HK-2 (cell line): ENCODE measurements around the gene MCTP1.

Experiments
- DNase-seq: peaks from one replicate; pipeline ENCODE4 v3.0.0-alpha.2; 2018; ENCODE audit not compliant: unreplicated experiment

Gene MCTP1

DNA sequence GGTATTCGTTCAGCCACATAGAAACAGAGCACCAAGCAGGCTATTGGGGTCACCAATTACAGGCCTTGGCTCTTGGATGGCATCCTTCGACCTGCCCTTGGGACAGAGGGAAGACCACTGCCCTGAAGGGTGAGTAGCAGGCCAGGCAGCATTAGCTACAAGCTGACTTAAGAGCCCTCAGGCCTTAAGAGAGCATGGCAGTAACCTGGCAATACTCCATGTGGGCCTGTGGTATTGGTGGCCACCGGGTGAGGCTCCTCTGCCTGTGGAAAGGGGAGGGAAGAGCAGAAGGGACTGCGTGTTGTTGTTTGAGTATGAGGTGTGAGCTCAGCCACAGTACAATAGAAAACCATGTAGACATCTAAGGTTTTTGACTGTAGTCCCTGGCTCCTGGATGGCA, 170.6 kb downstream of the MCTP1 start:
- DNase-seq: no peak

GRCh38 chr5:95113489-95113888, 171.4 kb downstream of the MCTP1 start:
- peak; percentile 10 for DNase-seq

- no peak for DNase-seq
Observed at GRCh38 chr5:95111141-95111540, 173.8 kb downstream of the MCTP1 start.

GRCh38 chr5:95110118-95110517, 174.8 kb downstream of the MCTP1 start:
- DNase-seq: no peak

DNA sequence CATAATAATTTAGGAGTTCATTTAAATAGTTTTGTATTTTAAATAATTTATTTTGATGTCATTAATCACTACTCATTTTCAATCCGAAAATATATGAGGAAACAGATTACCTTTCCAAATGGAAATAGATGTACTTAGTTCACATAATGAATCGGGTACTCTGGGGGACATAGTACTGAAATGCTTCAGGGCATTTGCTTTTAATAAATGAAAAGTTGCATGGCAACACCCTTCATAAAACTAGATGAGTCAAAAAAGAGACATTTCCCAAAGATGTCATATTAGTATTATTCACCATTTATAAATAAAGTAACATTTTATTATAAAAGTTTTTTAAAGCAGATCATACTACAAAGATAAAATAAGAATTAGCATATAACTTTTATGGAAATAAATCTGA, 177.8 kb downstream of the MCTP1 start:
- DNase-seq: no peak

DNA sequence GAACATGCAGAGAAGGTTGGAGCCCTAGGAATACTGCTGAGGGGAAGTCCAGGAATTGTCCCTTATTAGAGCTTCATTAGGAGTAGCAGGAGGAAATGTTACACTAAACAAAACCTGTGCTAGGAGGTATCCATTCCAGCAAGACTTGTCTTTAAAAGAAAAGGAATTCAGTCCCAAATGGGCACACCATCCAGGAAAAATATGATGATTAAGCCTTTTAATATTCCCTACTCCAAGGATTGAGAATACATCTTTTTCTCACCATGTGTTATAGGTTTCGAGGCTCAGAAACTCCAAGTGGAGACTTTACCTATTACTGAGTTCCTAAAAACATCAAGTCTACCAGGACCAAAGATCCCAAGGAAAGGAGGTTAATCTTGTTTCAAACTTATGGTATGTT, 179.3 kb downstream of the MCTP1 start:
- no peak for DNase-seq

DNA sequence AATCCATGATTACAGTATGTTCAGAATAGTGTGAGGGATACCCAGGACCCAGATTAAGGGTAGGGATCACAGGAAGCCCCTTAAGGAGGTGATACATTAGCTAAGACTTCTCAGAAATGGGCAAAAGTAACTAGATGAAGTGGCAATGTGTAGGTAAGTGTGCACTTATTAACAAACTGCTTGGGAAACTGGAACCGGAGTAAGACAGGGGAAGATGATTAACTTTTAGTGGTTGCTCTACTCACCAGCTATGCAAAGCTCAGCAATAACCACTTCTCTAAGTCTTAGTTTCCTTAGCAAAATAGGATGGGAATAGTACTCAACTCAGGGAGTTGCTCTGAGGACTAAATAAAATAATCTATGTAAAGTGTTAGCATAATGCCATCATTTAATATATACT, 182.2 kb downstream of the MCTP1 start:
- DNase-seq: no peak

DNA sequence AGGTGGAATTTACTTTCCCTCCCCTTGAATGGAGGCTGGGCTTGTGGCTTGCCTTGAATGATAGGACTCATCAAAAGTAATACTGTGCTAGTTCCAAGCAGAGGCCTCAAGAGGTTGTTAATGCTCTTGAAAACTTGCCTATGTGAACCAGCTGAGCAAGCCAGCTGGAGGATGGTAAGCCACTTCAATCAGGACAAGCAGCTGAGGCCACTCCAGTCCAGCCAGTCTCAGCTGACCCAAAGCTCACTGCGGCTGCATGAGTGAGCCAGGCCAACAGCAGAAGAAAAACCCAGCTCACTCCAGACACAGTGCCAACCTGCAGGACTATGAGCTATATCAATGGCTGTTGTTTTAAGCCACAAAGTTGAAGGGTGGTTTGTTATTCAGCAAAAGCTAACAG, 182.8 kb downstream of the MCTP1 start:
- peak; percentile 65 for DNase-seq

GRCh38 chr5:95100551-95100950, 184.3 kb downstream of the MCTP1 start:
- DNase-seq: no peak

GRCh38 chr5:95098012-95098411, 186.9 kb downstream of the MCTP1 start:
- DNase-seq: no peak

GRCh38 chr5:95093211-95093610, 191.7 kb downstream of the MCTP1 start:
- no peak for DNase-seq

- no peak for DNase-seq
Observed at GRCh38 chr5:95090774-95091173, 194.1 kb downstream of the MCTP1 start.

DNA sequence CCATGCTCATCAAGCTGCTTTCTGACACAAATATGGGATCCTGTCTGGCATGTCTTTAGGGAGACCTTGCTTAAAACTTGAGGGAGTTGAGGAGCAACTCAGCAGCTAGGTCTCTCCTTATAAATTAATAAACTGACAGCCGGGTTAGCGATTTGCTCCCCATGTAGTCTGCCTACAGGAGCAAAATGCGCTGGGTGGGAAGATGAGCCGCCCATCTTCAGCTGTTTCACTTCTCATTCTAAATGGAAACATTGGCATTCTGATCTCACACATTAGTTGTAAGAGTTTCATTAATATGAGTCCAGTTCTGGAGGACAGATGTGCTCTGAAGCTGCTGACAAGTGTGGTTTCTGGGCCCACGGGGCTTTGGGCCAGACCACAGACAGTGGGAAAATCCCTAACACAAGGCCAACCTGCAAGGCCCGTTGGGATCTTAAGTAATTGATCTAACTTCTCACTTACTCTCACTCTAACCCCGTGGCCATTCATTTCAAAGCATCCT, 197.0 kb downstream of the MCTP1 start:
- no peak for DNase-seq

DNA sequence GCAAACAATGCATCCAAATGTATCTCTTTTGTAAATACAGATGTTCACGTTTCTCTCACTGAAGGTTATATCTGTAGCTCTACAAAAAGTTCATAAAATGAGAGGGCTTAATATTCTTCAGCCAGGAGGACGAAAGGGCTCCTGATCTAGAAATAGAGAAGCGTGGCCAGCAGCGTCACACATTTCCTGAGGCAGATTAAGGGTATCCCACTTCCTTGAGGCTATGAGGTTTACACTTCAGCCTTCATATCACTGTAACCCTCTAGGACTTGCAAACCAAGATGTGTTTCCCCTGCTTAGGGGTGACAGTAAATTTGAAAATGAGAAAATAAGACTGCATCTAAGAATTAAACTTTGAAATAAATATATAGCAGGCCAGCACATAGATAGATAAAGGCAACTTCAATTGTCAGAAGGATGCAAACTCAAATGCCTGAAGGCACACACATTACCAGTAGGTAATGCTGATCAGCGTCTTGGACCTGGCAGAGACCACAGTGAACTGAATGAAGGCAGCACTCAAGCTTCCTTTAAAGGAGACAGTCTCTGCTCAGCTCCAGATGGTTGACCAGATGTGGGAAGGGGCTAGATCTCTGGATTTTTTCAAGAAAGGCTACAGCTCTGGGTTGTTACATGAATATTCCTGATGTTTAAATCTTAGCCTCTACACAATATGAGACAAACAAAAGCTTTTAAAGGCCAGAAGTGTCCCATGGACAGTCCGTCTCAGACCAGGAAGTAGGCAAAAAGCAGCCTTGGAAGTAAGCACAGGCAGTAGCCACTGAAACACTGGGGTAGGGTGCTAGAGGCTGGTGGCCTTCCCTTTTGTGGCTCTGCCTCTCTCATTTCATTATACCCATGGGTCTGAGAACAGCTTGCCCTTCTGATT, 197.7 kb downstream of the MCTP1 start:
- no peak for DNase-seq

DNA sequence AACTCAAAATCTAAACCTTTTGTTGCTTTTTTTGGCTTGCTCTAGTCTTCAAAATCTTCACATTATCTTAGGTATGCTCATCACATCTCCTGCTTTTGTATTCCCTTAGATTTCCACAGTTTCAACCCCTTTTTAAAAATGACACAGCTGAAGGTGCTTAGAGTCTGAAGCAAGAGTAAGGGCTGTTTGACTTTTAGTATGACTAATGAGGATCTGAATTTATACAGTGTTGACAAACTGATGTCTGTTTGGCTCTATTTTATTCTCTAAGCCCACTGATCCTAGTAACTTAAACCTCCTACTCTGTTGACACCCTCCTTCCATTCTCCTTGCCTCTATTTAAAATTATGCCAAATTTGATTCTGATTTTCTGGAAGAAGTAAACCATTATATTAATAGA, 200.1 kb downstream of the MCTP1 start:
- no peak for DNase-seq

- no peak for DNase-seq
Observed at GRCh38 chr5:95083606-95084005, 201.3 kb downstream of the MCTP1 start.

- no peak for DNase-seq
Observed at GRCh38 chr5:95081982-95082381, 202.9 kb downstream of the MCTP1 start.

DNA sequence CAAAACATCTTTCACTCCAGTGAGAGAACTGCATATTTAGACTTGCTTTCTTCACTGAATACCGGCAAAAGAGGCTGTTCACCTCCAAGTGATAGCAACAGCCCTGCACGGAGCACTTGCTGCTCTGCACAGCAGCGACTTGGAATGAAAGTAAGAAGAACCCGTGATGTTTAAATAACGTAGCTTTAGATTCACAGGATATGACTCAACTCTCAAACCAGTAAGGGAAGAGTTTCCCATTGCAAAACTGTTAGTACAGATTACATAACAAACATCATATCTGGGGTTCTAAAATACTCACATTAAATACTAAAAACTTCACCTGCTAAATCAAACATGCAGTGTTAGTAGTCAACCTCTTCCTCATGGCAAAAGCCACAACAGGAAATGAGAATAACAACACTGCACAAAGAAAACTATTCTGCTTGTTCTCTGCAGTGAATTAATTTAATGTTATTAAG, 203.4 kb downstream of the MCTP1 start:
- DNase-seq: peak; percentile 49

DNA sequence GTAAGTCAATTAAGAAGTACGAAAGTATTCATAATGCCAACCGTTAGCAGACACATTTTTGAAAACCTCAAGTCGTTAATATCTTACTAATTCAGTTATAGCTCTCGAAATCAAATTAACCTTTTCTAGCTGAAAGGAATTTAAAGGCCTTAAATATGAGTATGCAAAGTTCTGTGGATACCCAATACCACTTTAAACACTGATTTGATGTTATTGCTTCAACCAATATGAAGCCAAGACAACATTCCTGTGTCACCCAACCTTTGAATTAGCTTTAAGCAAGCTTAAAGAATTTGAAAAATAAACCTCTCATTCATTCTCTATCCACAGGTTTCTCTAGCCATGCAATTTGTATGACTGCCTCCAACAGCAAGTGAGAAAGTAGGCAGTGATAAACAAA, 204.5 kb downstream of the MCTP1 start:
- no peak for DNase-seq

DNA sequence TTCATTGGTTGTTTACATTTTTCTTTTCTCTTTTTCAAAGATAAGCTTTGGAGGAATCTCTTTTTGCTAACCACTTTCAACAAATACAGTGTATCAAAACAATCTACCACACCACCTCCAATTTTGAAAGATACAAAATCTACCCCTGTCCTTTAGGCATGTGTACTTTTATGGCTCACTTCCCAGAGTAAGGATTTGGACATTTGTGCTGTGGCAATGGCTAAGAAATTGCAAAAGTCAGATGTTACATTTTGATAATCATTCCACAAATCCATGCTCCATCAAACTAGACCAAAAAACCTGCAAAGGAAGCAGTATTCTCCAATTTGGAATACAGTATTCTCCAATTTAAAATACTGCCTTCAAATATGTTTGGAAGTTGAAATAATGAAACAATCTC, 204.9 kb downstream of the MCTP1 start:
- DNase-seq: no peak

GRCh38 chr5:95078868-95079267, 206.0 kb downstream of the MCTP1 start:
- no peak for DNase-seq

DNA sequence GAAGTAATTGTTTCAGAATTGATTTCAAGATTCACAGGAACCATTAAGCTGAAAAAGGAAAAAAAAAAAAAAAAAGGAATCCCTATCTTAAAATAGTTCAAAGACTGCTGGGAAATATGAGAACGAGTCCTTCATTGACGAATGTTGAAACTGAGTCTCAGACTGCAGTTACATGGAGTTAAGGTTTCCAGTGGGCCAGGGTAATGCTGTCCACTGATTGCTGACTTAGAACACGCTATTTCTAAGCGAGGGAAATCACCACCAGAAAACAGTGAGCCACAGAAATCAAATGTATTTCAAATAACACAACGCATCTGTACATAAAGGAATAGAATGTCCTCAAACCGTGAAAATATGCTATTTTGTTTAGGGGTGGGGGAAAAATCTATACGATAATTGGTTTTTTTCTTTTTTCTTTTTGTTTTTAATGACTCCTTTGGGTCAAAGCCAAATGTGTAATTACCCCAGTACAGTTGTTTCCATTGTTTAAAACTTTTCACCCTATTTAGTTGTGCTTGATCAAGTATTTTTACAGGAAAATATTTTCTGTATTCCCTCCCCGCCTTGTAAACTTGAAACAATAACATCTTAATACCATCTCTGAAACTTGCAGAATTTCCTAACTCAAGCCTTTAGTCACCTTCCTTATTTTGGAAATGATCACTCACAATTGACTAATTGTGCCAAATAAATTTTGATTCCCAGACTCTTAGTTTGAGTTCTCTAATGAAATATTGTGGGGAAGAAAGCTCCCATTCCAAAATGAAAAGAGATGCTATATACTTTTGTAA, 208.3 kb downstream of the MCTP1 start:
- no peak for DNase-seq

DNA sequence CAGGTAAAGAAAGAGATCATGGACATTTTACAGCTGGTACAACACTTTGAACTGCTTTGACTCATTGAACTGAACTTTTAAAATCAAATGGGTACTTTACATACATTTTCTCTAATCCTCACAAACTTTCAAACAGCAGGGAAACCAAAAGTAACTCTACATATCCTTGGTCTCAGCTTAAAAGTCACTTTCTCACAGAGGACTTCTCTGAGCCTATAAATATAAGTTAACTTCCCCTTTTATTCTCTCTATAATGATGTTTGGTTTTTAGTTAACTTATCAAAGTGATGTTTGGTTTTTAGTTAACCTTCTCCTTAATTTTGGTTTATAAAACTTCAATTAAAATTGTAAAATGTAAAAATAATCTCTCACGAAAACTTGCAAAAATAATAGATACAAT, 209.8 kb downstream of the MCTP1 start:
- DNase-seq: no peak
